HT-29 (cell line): ENCODE results near the gene FUT3. TPM values are rescaled to one million over a fixed set of nuclear protein-coding genes. Genes with fewer than 3 reads are reported as not detected.

ENCODE experiments used
- DNase-seq: peaks from one replicate; pipeline ENCODE4 v3.0.0-alpha.2; 2015; ENCODE audit warnings: low spot score
- total RNA-seq: library from RNA; depleted of rRNA; stranded (reverse); fragments of >200 nt; shearing (Covaris generic); gene quantifications from 2 replicates; pipeline ENCODE4 v1.2.3, GENCODE V29; 2014

FUT3 gene
- total RNA-seq, 1 experiment from 2014 or later, result 3.9 TPM

- DNase-seq, result no peak
Measured at GRCh38 chr19:5825178-5825577, 26.1 kb downstream of the FUT3 start.

- no peak for DNase-seq
Measured at GRCh38 chr19:5824751-5825150, 26.5 kb downstream of the FUT3 start.

GRCh38 chr19:5823579-5824281, 27.5 kb downstream of the FUT3 start:
- DNase-seq, result peak; percentile 68

GRCh38 chr19:5822181-5822844, 28.9 kb downstream of the FUT3 start:
- no peak for DNase-seq

- DNase-seq, result no peak
Measured at GRCh38 chr19:5821521-5822180, 29.6 kb downstream of the FUT3 start.

GRCh38 chr19:5820785-5821184, 30.5 kb downstream of the FUT3 start:
- DNase-seq, result no peak

GRCh38 chr19:5818594-5818993, 32.7 kb downstream of the FUT3 start:
- DNase-seq, result no peak

- no peak for DNase-seq
Measured at GRCh38 chr19:5817218-5817617, 34.0 kb downstream of the FUT3 start.

GRCh38 chr19:5814852-5815246, 36.4 kb downstream of the FUT3 start:
- DNase-seq, result no peak

GRCh38 chr19:5814123-5814851, 37.0 kb downstream of the FUT3 start:
- DNase-seq, result no peak

GRCh38 chr19:5811117-5811516, 40.1 kb downstream of the FUT3 start:
- no peak for DNase-seq

GRCh38 chr19:5809469-5809868, 41.8 kb downstream of the FUT3 start:
- DNase-seq, result no peak

GRCh38 chr19:5809053-5809452, 42.2 kb downstream of the FUT3 start:
- DNase-seq, result no peak

- DNase-seq, result no peak
Measured at GRCh38 chr19:5808120-5808816, 43.0 kb downstream of the FUT3 start.

- no peak for DNase-seq
Measured at GRCh38 chr19:5806905-5807304, 44.3 kb downstream of the FUT3 start.

- DNase-seq, result no peak
Measured at GRCh38 chr19:5806133-5806489, 45.1 kb downstream of the FUT3 start.

GRCh38 chr19:5805462-5806132, 45.7 kb downstream of the FUT3 start:
- DNase-seq, result peak; percentile 35

- DNase-seq, result no peak
Measured at GRCh38 chr19:5804516-5805461, 46.5 kb downstream of the FUT3 start, which contains the start of gene NRTN. NRTN (plus strand) TSS chr19:5805067; CDS start chr19:5824166, 19,099 bp downstream.

- peak; percentile 78 for DNase-seq
Measured at GRCh38 chr19:5803752-5804515, 47.3 kb downstream of the FUT3 start.
